ENCODE data around the gene MAPK12.

DNA sequence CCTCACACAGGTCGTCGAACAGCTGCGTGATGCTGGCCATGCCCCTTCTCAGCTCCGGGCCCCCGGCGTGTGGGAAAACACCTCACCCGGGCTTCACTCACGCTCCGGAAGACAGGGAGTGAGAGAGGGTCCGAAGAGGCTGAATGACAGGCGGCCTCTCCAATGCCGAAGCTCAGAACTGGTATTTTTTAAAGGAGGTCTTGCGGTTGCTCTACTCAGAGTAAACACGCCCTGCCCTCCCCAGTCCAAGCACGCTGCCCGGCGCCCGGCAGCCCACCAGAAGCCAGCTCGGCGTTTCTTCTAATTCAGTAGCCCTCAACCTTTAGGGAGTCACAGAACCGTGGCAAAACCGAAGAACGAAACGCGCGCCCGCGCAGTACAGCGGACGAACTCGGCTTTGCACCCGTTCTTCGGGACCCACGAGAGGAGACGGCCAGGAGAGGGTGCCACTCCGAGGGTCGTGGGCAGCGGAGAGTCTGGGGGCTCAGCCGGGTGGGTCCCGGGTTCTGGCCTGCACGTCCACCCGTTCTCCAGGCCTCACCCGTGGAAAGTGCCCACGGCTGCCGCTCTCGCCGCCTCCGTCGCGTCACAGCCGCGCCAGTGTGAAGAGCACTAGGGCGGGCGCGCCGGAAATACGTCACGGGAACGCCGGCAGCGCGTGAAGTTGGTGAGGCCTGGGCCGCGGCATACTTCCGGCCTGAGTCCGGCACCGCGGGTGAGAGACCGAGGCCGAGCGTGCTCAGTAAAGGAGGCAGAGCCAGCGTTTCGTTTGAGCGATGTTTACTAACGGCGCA is 16.9 kb downstream of the MAPK12 start, which contains the start of gene TUBGCP6:
- TF ChIP-seq CTCF (IDR thresholded peaks at IDR 0.05; ENCODE audit: poor library complexity, severe bottlenecking): peak; percentile 64
- TF ChIP-seq, protein P1, sequence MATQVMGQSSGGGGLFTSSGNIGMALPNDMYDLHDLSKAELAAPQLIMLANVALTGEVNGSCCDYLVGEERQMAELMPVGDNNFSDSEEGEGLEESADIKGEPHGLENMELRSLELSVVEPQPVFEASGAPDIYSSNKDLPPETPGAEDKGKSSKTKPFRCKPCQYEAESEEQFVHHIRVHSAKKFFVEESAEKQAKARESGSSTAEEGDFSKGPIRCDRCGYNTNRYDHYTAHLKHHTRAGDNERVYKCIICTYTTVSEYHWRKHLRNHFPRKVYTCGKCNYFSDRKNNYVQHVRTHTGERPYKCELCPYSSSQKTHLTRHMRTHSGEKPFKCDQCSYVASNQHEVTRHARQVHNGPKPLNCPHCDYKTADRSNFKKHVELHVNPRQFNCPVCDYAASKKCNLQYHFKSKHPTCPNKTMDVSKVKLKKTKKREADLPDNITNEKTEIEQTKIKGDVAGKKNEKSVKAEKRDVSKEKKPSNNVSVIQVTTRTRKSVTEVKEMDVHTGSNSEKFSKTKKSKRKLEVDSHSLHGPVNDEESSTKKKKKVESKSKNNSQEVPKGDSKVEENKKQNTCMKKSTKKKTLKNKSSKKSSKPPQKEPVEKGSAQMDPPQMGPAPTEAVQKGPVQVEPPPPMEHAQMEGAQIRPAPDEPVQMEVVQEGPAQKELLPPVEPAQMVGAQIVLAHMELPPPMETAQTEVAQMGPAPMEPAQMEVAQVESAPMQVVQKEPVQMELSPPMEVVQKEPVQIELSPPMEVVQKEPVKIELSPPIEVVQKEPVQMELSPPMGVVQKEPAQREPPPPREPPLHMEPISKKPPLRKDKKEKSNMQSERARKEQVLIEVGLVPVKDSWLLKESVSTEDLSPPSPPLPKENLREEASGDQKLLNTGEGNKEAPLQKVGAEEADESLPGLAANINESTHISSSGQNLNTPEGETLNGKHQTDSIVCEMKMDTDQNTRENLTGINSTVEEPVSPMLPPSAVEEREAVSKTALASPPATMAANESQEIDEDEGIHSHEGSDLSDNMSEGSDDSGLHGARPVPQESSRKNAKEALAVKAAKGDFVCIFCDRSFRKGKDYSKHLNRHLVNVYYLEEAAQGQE (IDR thresholded peaks at IDR 0.05; ENCODE audit: borderline replicate concordance): no peak
- no peak for TF ChIP-seq RAD21 (conservative IDR thresholded peaks at IDR 0.05)
- peak; percentile 87 for TF ChIP-seq EP300 (conservative IDR thresholded peaks at IDR 0.05; ENCODE audit: poor library complexity, severe bottlenecking)
- TF ChIP-seq SMC3 (conservative IDR thresholded peaks at IDR 0.05; ENCODE audit: poor library complexity): peak; percentile 48
- no peak for TF ChIP-seq EZH2 (IDR thresholded peaks at IDR 0.05; ENCODE audit: borderline replicate concordance, insufficient read depth, low read length, poor library complexity, severe bottlenecking)
